Measurements from ENCODE around the gene NEU4. TPM values are rescaled to one million over a fixed set of nuclear protein-coding genes. Genes with fewer than 3 reads are reported as not detected.
"Not testable (repeated sequence)": the region's sequence is repeated elsewhere in the genome, so short reads cannot be mapped to it uniquely, and the experiment has no call there.

NEU4 gene
- total RNA-seq, 1 experiment from 2014 or later = 10.0 TPM

GRCh38 chr2:241822264-241822623 is 13.3 kb downstream of the NEU4 start:
- H3K27me3 ChIP-seq (ENCODE audit: control insufficient read depth, insufficient read depth, low read length) = no peaks in the 10 kb centered on the region
- H3K4me1 ChIP-seq (ENCODE audit: control insufficient read depth, insufficient read depth, low read length) = no peaks in the 10 kb centered on the region
- ChIA-PET POLR2A (no interaction called here), CTCF (no interaction called here)
- TF ChIP-seq REST (IDR thresholded peaks at IDR 0.05; ENCODE audit: insufficient read depth in 1 of 2, low read depth in 2 of 2, low read length in 1 of 2) (no peak), CTCF (IDR thresholded peaks at IDR 0.05) (no peak), TCF7L2 (IDR thresholded peaks at IDR 0.05; ENCODE audit: low read depth, low read length) (no peak), POLR2AphosphoS5 (IDR thresholded peaks at IDR 0.05; ENCODE audit: low read depth, low read length) (no peak), SIN3A (IDR thresholded peaks at IDR 0.05; ENCODE audit: borderline replicate concordance, insufficient read depth, low read depth, low read length) (no peak)
- H3K36me3 ChIP-seq (ENCODE audit: control insufficient read depth, insufficient read depth, low read length) = no peaks in the 10 kb centered on the region
- no peak overlapping the region for H3K4me3 ChIP-seq (ENCODE audit: low read depth in 2 of 2, low read length in 2 of 2)
- DNase-seq (ENCODE audit: low read depth, low spot score) (no peak), ATAC-seq (no peak)
- no TSS peak for BruUV-seq (replicated peaks)
- intact Hi-C loops (cut with micrococcal nuclease; ENCODE audit: unreplicated experiment) (no loop called here), in situ Hi-C loops (cut with HindIII; ENCODE audit: low pct_unique_long_range_greater_than_20kb, low sequenced_read_pairs) (no loop called here)
- H3K27ac ChIP-seq (ENCODE audit: low read length) = no peak overlapping the region
- no peaks in the 10 kb centered on the region for H3K9me3 ChIP-seq (ENCODE audit: control insufficient read depth, insufficient read depth, low read depth, low read length)

GRCh38 chr2:241823531-241824437 is 14.8 kb downstream of the NEU4 start:
- intact Hi-C loops (cut with micrococcal nuclease; ENCODE audit: unreplicated experiment); H3K9me3 ChIP-seq (ENCODE audit: control insufficient read depth, insufficient read depth, low read depth, low read length); CTCF ChIA-PET; H3K27ac ChIP-seq (ENCODE audit: low read length); BruUV-seq (replicated peaks); H3K4me3 ChIP-seq (ENCODE audit: low read depth in 2 of 2, low read length in 2 of 2); in situ Hi-C loops (cut with HindIII; ENCODE audit: low pct_unique_long_range_greater_than_20kb, low sequenced_read_pairs); DNase-seq (ENCODE audit: low read depth, low spot score); H3K27me3 ChIP-seq (ENCODE audit: control insufficient read depth, insufficient read depth, low read length); H3K4me1 ChIP-seq (ENCODE audit: control insufficient read depth, insufficient read depth, low read length); H3K36me3 ChIP-seq (ENCODE audit: control insufficient read depth, insufficient read depth, low read length); POLR2A ChIA-PET; ATAC-seq: not testable (repeated sequence)

GRCh38 chr2:241827394-241827793 is 18.4 kb downstream of the NEU4 start:
- no peaks in the 10 kb centered on the region for H3K36me3 ChIP-seq (ENCODE audit: control insufficient read depth, insufficient read depth, low read length)
- peaks cover 6% of the 10 kb centered on the region for H3K9me3 ChIP-seq (ENCODE audit: control insufficient read depth, insufficient read depth, low read depth, low read length)
- ATAC-seq (no peak), DNase-seq (ENCODE audit: low read depth, low spot score) (no peak)
- TF ChIP-seq CTCF (IDR thresholded peaks at IDR 0.05) = no peak
- no peak for TF ChIP-seq SIN3A (IDR thresholded peaks at IDR 0.05; ENCODE audit: borderline replicate concordance, insufficient read depth, low read depth, low read length)
- TF ChIP-seq TCF7L2 (IDR thresholded peaks at IDR 0.05; ENCODE audit: low read depth, low read length) = no peak
- TF ChIP-seq POLR2AphosphoS5 (IDR thresholded peaks at IDR 0.05; ENCODE audit: low read depth, low read length) = no peak
- TF ChIP-seq REST (IDR thresholded peaks at IDR 0.05; ENCODE audit: insufficient read depth in 1 of 2, low read depth in 2 of 2, low read length in 1 of 2) = no peak
- BruUV-seq (replicated peaks) = no TSS peak
- ChIA-PET CTCF (no interaction called here), POLR2A (no interaction called here)
- no peaks in the 10 kb centered on the region for H3K27me3 ChIP-seq (ENCODE audit: control insufficient read depth, insufficient read depth, low read length)
- intact Hi-C loops (cut with micrococcal nuclease; ENCODE audit: unreplicated experiment) (no loop called here), in situ Hi-C loops (cut with HindIII; ENCODE audit: low pct_unique_long_range_greater_than_20kb, low sequenced_read_pairs) (no loop called here)
- no peak overlapping the region for H3K4me3 ChIP-seq (ENCODE audit: low read depth in 2 of 2, low read length in 2 of 2)
- no peaks in the 10 kb centered on the region for H3K4me1 ChIP-seq (ENCODE audit: control insufficient read depth, insufficient read depth, low read length)
- H3K27ac ChIP-seq (ENCODE audit: low read length) = no peak overlapping the region

Data from Panc1 (cell line).